H1 (cell line): ENCODE data around the gene MKLN1. TPM values are rescaled to one million over a fixed set of nuclear protein-coding genes. Genes with fewer than 3 reads are reported as not detected.

Source experiments
- CTCF ChIA-PET: fragments of 300-600 bp; sonication (Branson Sonifier 250); formaldehyde crosslinking; loops from one replicate; lab custom pipeline; 2021; ENCODE audit not compliant: partially characterized antibody; lab: Charles Lee
- POLR2A ChIA-PET: fragments of 300-600 bp; sonication (Branson Sonifier 250); formaldehyde crosslinking; loops from one replicate; lab custom pipeline; 2021; ENCODE audit warnings: inconsistent platforms; ENCODE audit not compliant: partially characterized antibody; lab: Charles Lee
- DNase-seq, 2 experiments: peaks; one replicate each; pipeline versions ENCODE4 v3.0.0 to v3.0.0-alpha.2; 2010 to 2022; ENCODE audit warnings: low spot score in 2 of 2, low read depth in 1 of 2, mixed read lengths in 1 of 2
- FAIRE-seq: peaks from 2 replicates; lab custom pipeline; 2011; peaks lifted over from hg19 to GRCh38; lab: Jason Lieb, UNC
- H2AFZ ChIP-seq: 2 replicates; pipeline ENCODE4 v1.8.1; 2012; ENCODE audit warnings: low read length, inconsistent platforms
- H2AK5ac ChIP-seq: 2 replicates; pipeline ENCODE4 v1.6.1; 2013; ENCODE audit warnings: low read depth, low read length
- H2BK120ac ChIP-seq: replicated peaks from 2 replicates; pipeline ENCODE3; 2013; ENCODE audit warnings: low read depth, low read length, inconsistent platforms
- H2BK12ac ChIP-seq: 2 replicates; pipeline ENCODE4 v1.6.1; 2013; ENCODE audit warnings: low read depth, low read length
- H2BK15ac ChIP-seq: 2 replicates; pipeline ENCODE4 v1.6.1; 2013; ENCODE audit warnings: low read length
- H2BK20ac ChIP-seq: 2 replicates; pipeline ENCODE4 v1.6.1; 2013; ENCODE audit warnings: low read length
- H2BK5ac ChIP-seq: 2 replicates; pipeline ENCODE4 v1.6.1; 2013; ENCODE audit warnings: low read depth, low read length
- H3K14ac ChIP-seq: 2 replicates; pipeline ENCODE4 v1.6.1; 2013; ENCODE audit warnings: inconsistent platforms; ENCODE audit not compliant: insufficient read length
- H3K18ac ChIP-seq: 2 replicates; pipeline ENCODE4 v1.6.1; 2013; ENCODE audit warnings: low read length; ENCODE audit errors: extremely low read depth
- H3K23ac ChIP-seq: 2 replicates; pipeline ENCODE4 v1.6.1; 2013; ENCODE audit warnings: inconsistent platforms; ENCODE audit not compliant: insufficient read length
- H3K23me2 ChIP-seq: 2 replicates; pipeline ENCODE4 v1.6.1; 2013; ENCODE audit warnings: low read depth, low read length
- H3K27ac ChIP-seq: 2 replicates; pipeline ENCODE4 v1.6.1; 2011; ENCODE audit warnings: low read depth, low read length, inconsistent platforms
- H3K27me3 ChIP-seq, 4 experiments: replicated peaks in 1 of 4; 1 replicate in 1 of 4; 2 replicates in 3 of 4; pipeline versions ENCODE4 v1.6.1 to v1.8.1; 2011 to 2013; ENCODE audit warnings: low read length in 3 of 4, mild to moderate bottlenecking in 3 of 4, inconsistent platforms in 2 of 4, mixed read lengths in 2 of 4, moderate library complexity in 1 of 4; ENCODE audit not compliant: control insufficient read depth in 3 of 4, insufficient read depth in 3 of 4; ENCODE audit errors: extremely low read depth in 1 of 4
- H3K36me3 ChIP-seq, 4 experiments: 2 replicates each; pipeline versions ENCODE4 v1.6.1 to v1.8.1; 2011 to 2013; ENCODE audit warnings: mild to moderate bottlenecking in 4 of 4, low read length in 3 of 4, moderate library complexity in 2 of 4, control low read depth in 1 of 4, inconsistent platforms in 1 of 4; ENCODE audit not compliant: insufficient read depth in 4 of 4, control insufficient read depth in 2 of 4
- H3K4ac ChIP-seq: replicated peaks from 2 replicates; pipeline ENCODE3; 2013; ENCODE audit warnings: low read length, low read depth, mixed read lengths, inconsistent platforms; ENCODE audit not compliant: insufficient read length
- H3K4me1 ChIP-seq, 4 experiments: replicated peaks in 1 of 4; 1 replicate in 1 of 4; 2 replicates in 3 of 4; pipeline versions ENCODE4 v1.6.1 to v1.8.1; 2011 to 2013; ENCODE audit warnings: low read length in 3 of 4, inconsistent platforms in 2 of 4, mixed read lengths in 1 of 4; ENCODE audit not compliant: insufficient read depth in 4 of 4, control insufficient read depth in 3 of 4
- H3K4me2 ChIP-seq, 2 experiments: 2 replicates each; pipeline versions ENCODE4 v1.6.1 to v1.8.1; 2011 to 2013; ENCODE audit warnings: low read depth in 2 of 2, low read length in 2 of 2, control low read depth in 1 of 2, inconsistent platforms in 1 of 2, mild to moderate bottlenecking in 1 of 2; ENCODE audit not compliant: insufficient read depth in 1 of 2
- H3K4me3 ChIP-seq, 4 experiments: fragments of 200-600, 300-600 bp in 1 of 4; sonication (generic), shearing (Covaris generic), sonication (Bioruptor Twin) in 1 of 4; 2 replicates each; pipeline versions ENCODE4 v1.5.1 to v1.8.1; 2011 to 2016; ENCODE audit warnings: low read length in 4 of 4, low read depth in 3 of 4, control low read depth in 2 of 4, inconsistent platforms in 2 of 4, mild to moderate bottlenecking in 2 of 4, mixed read lengths in 1 of 4, moderate library complexity in 1 of 4; ENCODE audit not compliant: insufficient read depth in 2 of 4; ENCODE audit errors: extremely low read depth in 1 of 4
- H3K56ac ChIP-seq: replicated peaks from 2 replicates; pipeline ENCODE3; 2013; ENCODE audit warnings: low read depth, mild to moderate bottlenecking, mixed read lengths, low read length, inconsistent platforms; ENCODE audit not compliant: insufficient read length
- H3K79me1 ChIP-seq: 2 replicates; pipeline ENCODE4 v1.6.1; 2013; ENCODE audit warnings: low read depth, low read length, control low read depth
- H3K79me2 ChIP-seq, 2 experiments: 2 replicates each; pipeline versions ENCODE4 v1.6.1 to v1.8.1; 2012 to 2013; ENCODE audit warnings: low read length in 2 of 2, mild to moderate bottlenecking in 2 of 2, inconsistent platforms in 1 of 2; ENCODE audit not compliant: insufficient read depth in 2 of 2, control insufficient read depth in 1 of 2
- H3K9ac ChIP-seq, 4 experiments: replicated peaks in 1 of 4; 1 replicate in 1 of 4; 2 replicates in 3 of 4; pipeline versions ENCODE4 v1.6.1 to v1.8.1; 2011 to 2013; ENCODE audit warnings: low read depth in 3 of 4, low read length in 3 of 4, control low read depth in 2 of 4, mild to moderate bottlenecking in 2 of 4, moderate library complexity in 2 of 4, inconsistent platforms in 1 of 4; ENCODE audit errors: extremely low read depth in 1 of 4
- H3K9me3 ChIP-seq, 2 experiments: 2 replicates each; pipeline versions ENCODE4 v1.6.1 to v1.8.1; 2012 to 2013; ENCODE audit warnings: mild to moderate bottlenecking in 2 of 2, moderate library complexity in 2 of 2, control low read depth in 1 of 2, inconsistent platforms in 1 of 2, low read depth in 1 of 2, low read length in 1 of 2, mixed read lengths in 1 of 2; ENCODE audit not compliant: insufficient read depth in 2 of 2
- H4K20me1 ChIP-seq, 2 experiments: replicated peaks in 1 of 2; 2 replicates each; pipeline versions ENCODE3 to v1.8.1; 2011 to 2013; ENCODE audit warnings: inconsistent platforms in 2 of 2, low read length in 2 of 2, mild to moderate bottlenecking in 1 of 2; ENCODE audit not compliant: insufficient read depth in 2 of 2, control insufficient read depth in 1 of 2
- H4K5ac ChIP-seq: 2 replicates; pipeline ENCODE4 v1.6.1; 2013; ENCODE audit warnings: low read length, low read depth, mixed read lengths, inconsistent platforms; ENCODE audit not compliant: insufficient read length
- H4K8ac ChIP-seq: 2 replicates; pipeline ENCODE4 v1.8.0; 2013; ENCODE audit warnings: mild to moderate bottlenecking, moderate library complexity, low read length, inconsistent platforms; ENCODE audit not compliant: insufficient read depth; ENCODE audit errors: extremely low read depth
- H4K91ac ChIP-seq: replicated peaks from 2 replicates; pipeline ENCODE3; 2013; ENCODE audit warnings: low read length, mixed read lengths, inconsistent platforms; ENCODE audit not compliant: insufficient read length
- BACH1 ChIP-seq: IDR thresholded peaks from 2 replicates; pipeline ENCODE4 v1.6.1; 2012; ENCODE audit warnings: low read length, improper control_type of control experiment
- HDAC2 ChIP-seq, 2 experiments: fragments of 300-600 bp in 1 of 2; sonication (generic) in 1 of 2; IDR thresholded peaks; 2 replicates each; pipeline ENCODE4 v1.6.1; 2011 to 2012; ENCODE audit warnings: low read depth in 2 of 2, low read length in 2 of 2, mild to moderate bottlenecking in 2 of 2, moderate library complexity in 2 of 2, borderline replicate concordance in 1 of 2, inconsistent platforms in 1 of 2
- POLR2A ChIP-seq, 2 experiments: IDR thresholded peaks; 1 replicate in 1 of 2; 2 replicates in 1 of 2; pipeline ENCODE4 v1.6.1; 2011; ENCODE audit warnings: low read depth in 2 of 2, low read length in 2 of 2, mild to moderate bottlenecking in 2 of 2; ENCODE audit errors: control extremely low read depth in 1 of 2
- POLR2AphosphoS5 ChIP-seq: IDR thresholded peaks from 2 replicates; pipeline ENCODE4 v1.6.1; 2011; ENCODE audit warnings: low read depth, low read length
- RBBP5 ChIP-seq: IDR thresholded peaks from 2 replicates; pipeline ENCODE4 v1.7.1; 2012; ENCODE audit warnings: low read depth, mild to moderate bottlenecking, inconsistent platforms, low read length, moderate library complexity, borderline replicate concordance
- TAF1 ChIP-seq: IDR thresholded peaks from 2 replicates; pipeline ENCODE4 v1.6.1; 2011; ENCODE audit warnings: mild to moderate bottlenecking, low read depth, low read length
- WGBS, 2 experiments: shearing (Covaris generic) in 1 of 2; methylation state at CpG; one replicate each; pipeline versions ENCODE4 v1.1.6 to v1.1.7; 2013 to 2015; ENCODE audit warnings: low lambda C conversion rate in 2 of 2, mixed read lengths in 2 of 2, inconsistent platforms in 1 of 2, low coverage in 1 of 2, missing lambda C conversion rate in 1 of 2; ENCODE audit not compliant: insufficient replicate concordance in 2 of 2, insufficient coverage in 1 of 2, insufficient read length in 1 of 2; ENCODE audit errors: extremely low coverage in 1 of 2, missing lambda C conversion rate in 1 of 2; 5-methylcytosine and 5-hydroxymethylcytosine counted together
- polyA plus RNA-seq, 7 experiments: library from polyadenylated mRNA; depleted of rRNA in 3 of 7; stranded (reverse) in 5 of 7; unstranded in 2 of 7; fragments of >200 nt in 5 of 7; fragments of 200-250 nt in 2 of 7; gene quantifications; 1 replicate in 5 of 7; 2 replicates in 1 of 7; 4 replicates in 1 of 7; pipeline versions ENCODE4 v1.2.1 to v1.2.3, GENCODE V29; 2011 to 2013; ENCODE audit warnings: missing spikeins in 2 of 7, mixed read lengths in 2 of 7
- total RNA-seq: library from RNA; stranded (reverse); fragmentation: NEBNext Ultra II Directional; extraction: Animal tissue kit (Norgen Biotek cat#: 25700); gene quantifications from 2 replicates; pipeline ENCODE4 v1.2.1, GENCODE V29; 2021

The MKLN1 gene
- total and polyA plus RNA-seq, 2 of the 8 experiments (the other 6 are each of a cell fraction or from before 2014, with no cell fraction given) = 22.3 to 50.9 TPM

DNA sequence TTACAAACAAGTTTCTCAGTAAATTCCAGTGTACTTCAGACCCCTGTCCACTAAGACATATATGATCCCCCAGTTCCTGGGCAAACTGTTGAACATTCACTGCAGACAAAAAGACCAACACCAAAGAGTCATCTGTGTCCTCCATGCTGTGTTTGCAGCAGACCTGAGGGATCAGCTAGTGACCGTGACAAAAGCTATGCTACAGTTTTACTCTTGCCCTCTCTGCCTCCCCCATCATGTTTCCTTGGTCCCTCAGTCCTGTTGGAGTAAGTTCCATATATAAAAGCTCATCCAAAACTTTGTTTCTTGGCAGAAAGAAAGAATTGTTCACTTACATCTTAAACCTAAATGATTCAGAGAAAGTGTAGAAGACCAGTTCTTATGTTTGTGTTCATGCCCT is 172.7 kb downstream of the MKLN1 start:
- Histone ChIP-seq H3K9me3 (no peaks in the 10 kb centered on the region), H3K27ac (no peak overlapping the region), H4K20me1 (peaks cover 6 to 12% of the 10 kb centered on the region in 2 experiments), H4K5ac (no peak overlapping the region), H2BK5ac (no peak overlapping the region), H3K56ac (no peak overlapping the region), H2BK20ac (no peak overlapping the region), H3K27me3 (no peaks in the 10 kb centered on the region), H3K4me3 (no peak overlapping the region), H3K18ac (no peak overlapping the region), H3K79me1 (no peaks in the 10 kb centered on the region; the same call in 1 of the 2 replicates), H3K36me3 (peaks cover 33 to 80% (median 65%) of the 10 kb centered on the region in 4 experiments), H3K9ac (no peak overlapping the region), H2AFZ (no peak overlapping the region), H2AK5ac (no peak overlapping the region), H3K4me1 (peaks cover 0 to 5% (median 0%) of the 10 kb centered on the region in 4 experiments; a peak in 1 of 7 replicates), H3K4me2 (no peak overlapping the region), H4K8ac (no peak overlapping the region; the same call in 1 of the 2 replicates), H3K23me2 (no peaks in the 10 kb centered on the region; the same call in 1 of the 2 replicates), H4K91ac (no peak overlapping the region), H3K23ac (no peak overlapping the region), H3K14ac (no peak overlapping the region), H2BK12ac (no peak overlapping the region), H3K4ac (no peak overlapping the region), H3K79me2 (no peaks in the 10 kb centered on the region; a peak in 1 of 4 replicates), H2BK15ac (no peak overlapping the region), H2BK120ac (no peak overlapping the region)
- CTCF ChIA-PET = interaction anchor here (0.9 to 3.5 kb wide), 6 partner anchors 11 to 603 kb away, joined by 3 to 19 read pairs (median 4); no protein-coding TSS in a partner anchor
- FAIRE-seq (no peak), DNase-seq (no peak)
- POLR2A ChIA-PET = interaction anchor here (1.0 to 1.7 kb wide), 4 partner anchors 12 to 155 kb away, joined by 3 to 4 read pairs (median 3); no protein-coding TSS in a partner anchor
- TF ChIP-seq TAF1 = no peak
- peak in 1 of 2 experiments; percentile 30; a peak in 1 of 3 replicates for TF ChIP-seq POLR2A (IDR thresholded peaks at IDR 0.05; ENCODE audit: control extremely low read depth in 1 of 2, low read depth in 2 of 2, low read length in 2 of 2)
- no peak for TF ChIP-seq BACH1
- no peak for TF ChIP-seq RBBP5
- peak; percentile 89; the same call in 1 of the 2 replicates for TF ChIP-seq POLR2AphosphoS5
- TF ChIP-seq HDAC2 (IDR thresholded peaks at IDR 0.05; ENCODE audit: borderline replicate concordance in 1 of 2, low read depth in 2 of 2, low read length in 2 of 2) = no peak
- 77% methylated on average over 1 of the region's 1 CpG; no CpG with 5 or more reads in 1 of the 2 experiments for WGBS, 2 experiments
